HEK293 (cell line): ENCODE results near the gene C7orf57.

Experiments
- BCL11A ChIP-seq: fragments of 450-650 bp; formaldehyde crosslinking; IDR thresholded peaks from 2 replicates; pipeline ENCODE4 v1.5.1; 2016; ENCODE audit warnings: low read depth, missing biosample characterization, missing genetic modification characterization
- OVOL3 ChIP-seq: fragments of 450-650 bp; formaldehyde crosslinking; IDR thresholded peaks from 2 replicates; pipeline ENCODE4 v1.5.1; 2016; ENCODE audit warnings: missing biosample characterization, missing genetic modification characterization
- RBAK ChIP-seq: fragments of 450-650 bp; formaldehyde crosslinking; IDR thresholded peaks from 2 replicates; pipeline ENCODE4 v1.5.1; 2016; ENCODE audit warnings: missing biosample characterization, missing genetic modification characterization
- SCRT2 ChIP-seq: fragments of 450-650 bp; formaldehyde crosslinking; IDR thresholded peaks from 2 replicates; pipeline ENCODE4 v1.5.1; 2016; ENCODE audit warnings: missing biosample characterization, missing genetic modification characterization
- SP2 ChIP-seq: fragments of 450-650 bp; formaldehyde crosslinking; IDR thresholded peaks from 2 replicates; pipeline ENCODE4 v1.5.1; 2016; ENCODE audit warnings: missing biosample characterization, missing genetic modification characterization
- ZBTB1 ChIP-seq: fragments of 450-650 bp; formaldehyde crosslinking; IDR thresholded peaks from 2 replicates; pipeline ENCODE4 v1.5.1; 2016; ENCODE audit warnings: missing biosample characterization, missing genetic modification characterization
- ZFHX2 ChIP-seq: fragments of 450-650 bp; formaldehyde crosslinking; conservative IDR thresholded peaks from 2 replicates; pipeline ENCODE4 v1.5.1; 2016; ENCODE audit warnings: missing biosample characterization, missing genetic modification characterization
- ZIC2 ChIP-seq: fragments of 450-650 bp; formaldehyde crosslinking; IDR thresholded peaks from 2 replicates; pipeline ENCODE4 v1.5.1; 2016; ENCODE audit warnings: missing biosample characterization, missing genetic modification characterization
- ZNF114 ChIP-seq: fragments of 450-650 bp; formaldehyde crosslinking; IDR thresholded peaks from 2 replicates; pipeline ENCODE4 v1.5.0; 2017; ENCODE audit warnings: missing biosample characterization, missing genetic modification characterization
- ZNF138 ChIP-seq: fragments of 450-650 bp; formaldehyde crosslinking; IDR thresholded peaks from 2 replicates; pipeline ENCODE4 v1.5.1; 2016; ENCODE audit warnings: missing biosample characterization, missing genetic modification characterization, borderline replicate concordance
- ZNF146 ChIP-seq: fragments of 450-650 bp; formaldehyde crosslinking; IDR thresholded peaks from 2 replicates; pipeline ENCODE4 v1.5.1; 2016; ENCODE audit warnings: missing biosample characterization, missing genetic modification characterization
- ZNF16 ChIP-seq: fragments of 450-650 bp; formaldehyde crosslinking; IDR thresholded peaks from 2 replicates; pipeline ENCODE4 v1.5.1; 2016; ENCODE audit warnings: low read depth, missing biosample characterization, missing genetic modification characterization
- ZNF221 ChIP-seq: fragments of 450-650 bp; formaldehyde crosslinking; IDR thresholded peaks from 2 replicates; pipeline ENCODE4 v1.5.1; 2017; ENCODE audit warnings: missing biosample characterization, missing genetic modification characterization, borderline replicate concordance
- ZNF239 ChIP-seq: fragments of 450-650 bp; formaldehyde crosslinking; IDR thresholded peaks from 2 replicates; pipeline ENCODE4 v1.5.1; 2016; ENCODE audit warnings: missing biosample characterization, missing genetic modification characterization
- ZNF37A ChIP-seq: fragments of 450-650 bp; IDR thresholded peaks from 2 replicates; pipeline ENCODE4 v1.5.1; 2018; ENCODE audit warnings: missing biosample characterization, missing genetic modification characterization
- ZNF510 ChIP-seq: fragments of 450-650 bp; formaldehyde crosslinking; IDR thresholded peaks from 2 replicates; pipeline ENCODE4 v1.5.1; 2018; ENCODE audit warnings: mild to moderate bottlenecking, missing genetic modification characterization, missing biosample characterization; ENCODE audit not compliant: insufficient replicate concordance
- ZNF558 ChIP-seq: fragments of 450-650 bp; formaldehyde crosslinking; IDR thresholded peaks from 2 replicates; pipeline ENCODE4 v1.5.1; 2016; ENCODE audit warnings: missing biosample characterization, missing genetic modification characterization
- ZNF654 ChIP-seq: fragments of 450-650 bp; formaldehyde crosslinking; IDR thresholded peaks from 2 replicates; pipeline ENCODE4 v1.5.1; 2016; ENCODE audit warnings: low read depth, missing biosample characterization, missing genetic modification characterization
- ZNF664 ChIP-seq: fragments of 450-650 bp; formaldehyde crosslinking; IDR thresholded peaks from 2 replicates; pipeline ENCODE4 v1.5.1; 2016; ENCODE audit warnings: missing biosample characterization, missing genetic modification characterization
- ZNF792 ChIP-seq: fragments of 450-650 bp; formaldehyde crosslinking; IDR thresholded peaks from 2 replicates; pipeline ENCODE4 v1.5.1; 2016; ENCODE audit warnings: missing biosample characterization, missing genetic modification characterization
- TF ChIP-seq, protein P1 (sequence below): fragments of 450-650 bp; formaldehyde crosslinking; IDR thresholded peaks from 2 replicates; pipeline ENCODE4 v1.5.1; 2016; ENCODE audit warnings: missing biosample characterization, missing genetic modification characterization
- TF ChIP-seq, protein P2 (sequence below): fragments of 450-650 bp; formaldehyde crosslinking; IDR thresholded peaks from 2 replicates; pipeline ENCODE4 v1.5.1; 2016; ENCODE audit warnings: missing biosample characterization, missing genetic modification characterization
- TF ChIP-seq, protein P3 (sequence below): fragments of 450-650 bp; formaldehyde crosslinking; IDR thresholded peaks from 2 replicates; pipeline ENCODE4 v1.5.1; 2016; ENCODE audit warnings: missing biosample characterization, missing genetic modification characterization
- TF ChIP-seq, protein P4 (sequence below): fragments of 450-650 bp; formaldehyde crosslinking; IDR thresholded peaks from 2 replicates; pipeline ENCODE4 v1.5.1; 2016; ENCODE audit warnings: missing biosample characterization, missing genetic modification characterization
- TF ChIP-seq, protein P5 (sequence below): fragments of 450-650 bp; formaldehyde crosslinking; IDR thresholded peaks from 2 replicates; pipeline ENCODE4 v1.5.1; 2017; ENCODE audit warnings: missing biosample characterization, mild to moderate bottlenecking, missing genetic modification characterization, moderate library complexity
- TF ChIP-seq, protein P6 (sequence below): fragments of 450-650 bp; formaldehyde crosslinking; optimal IDR thresholded peaks from 2 replicates; pipeline ENCODE3; 2016; ENCODE audit warnings: missing biosample characterization, mild to moderate bottlenecking, missing genetic modification characterization
- TF ChIP-seq, protein P7 (sequence below): fragments of 450-650 bp; formaldehyde crosslinking; IDR thresholded peaks from 2 replicates; pipeline ENCODE4 v1.5.0; 2017; ENCODE audit warnings: missing biosample characterization, missing genetic modification characterization, borderline replicate concordance

The C7orf57 gene

DNA sequence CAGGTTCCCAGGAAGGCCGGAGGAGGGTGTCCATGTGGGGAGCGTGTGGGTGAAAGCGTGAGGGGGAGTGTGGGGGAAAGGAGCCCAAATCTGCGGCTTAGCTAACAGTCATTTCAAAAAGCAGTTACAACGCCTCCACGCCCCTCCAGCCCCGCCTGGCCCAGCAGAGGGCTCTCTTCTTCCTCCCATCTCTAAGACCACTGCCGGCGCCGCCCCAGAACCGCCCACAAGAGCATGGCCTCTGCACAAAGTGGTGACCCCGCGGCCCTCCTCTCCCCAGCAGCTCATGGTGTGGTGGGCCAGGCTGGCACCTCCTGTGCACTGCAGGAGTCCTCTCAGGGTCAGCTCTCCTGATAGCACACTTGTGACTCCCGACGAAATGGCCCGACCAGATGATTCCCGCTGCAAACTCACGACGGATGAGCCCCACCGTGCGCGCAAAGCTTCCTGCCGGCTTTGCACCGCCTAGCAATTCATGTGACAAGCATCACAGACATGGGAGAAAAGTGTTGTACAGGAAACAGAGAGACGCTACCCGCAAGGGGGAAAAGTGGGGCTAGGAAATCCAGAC, 43.5 kb upstream of the C7orf57 start (continued):
- TF ChIP-seq, protein P1, sequence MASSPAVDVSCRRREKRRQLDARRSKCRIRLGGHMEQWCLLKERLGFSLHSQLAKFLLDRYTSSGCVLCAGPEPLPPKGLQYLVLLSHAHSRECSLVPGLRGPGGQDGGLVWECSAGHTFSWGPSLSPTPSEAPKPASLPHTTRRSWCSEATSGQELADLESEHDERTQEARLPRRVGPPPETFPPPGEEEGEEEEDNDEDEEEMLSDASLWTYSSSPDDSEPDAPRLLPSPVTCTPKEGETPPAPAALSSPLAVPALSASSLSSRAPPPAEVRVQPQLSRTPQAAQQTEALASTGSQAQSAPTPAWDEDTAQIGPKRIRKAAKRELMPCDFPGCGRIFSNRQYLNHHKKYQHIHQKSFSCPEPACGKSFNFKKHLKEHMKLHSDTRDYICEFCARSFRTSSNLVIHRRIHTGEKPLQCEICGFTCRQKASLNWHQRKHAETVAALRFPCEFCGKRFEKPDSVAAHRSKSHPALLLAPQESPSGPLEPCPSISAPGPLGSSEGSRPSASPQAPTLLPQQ = no peak
- TF ChIP-seq, protein P2, sequence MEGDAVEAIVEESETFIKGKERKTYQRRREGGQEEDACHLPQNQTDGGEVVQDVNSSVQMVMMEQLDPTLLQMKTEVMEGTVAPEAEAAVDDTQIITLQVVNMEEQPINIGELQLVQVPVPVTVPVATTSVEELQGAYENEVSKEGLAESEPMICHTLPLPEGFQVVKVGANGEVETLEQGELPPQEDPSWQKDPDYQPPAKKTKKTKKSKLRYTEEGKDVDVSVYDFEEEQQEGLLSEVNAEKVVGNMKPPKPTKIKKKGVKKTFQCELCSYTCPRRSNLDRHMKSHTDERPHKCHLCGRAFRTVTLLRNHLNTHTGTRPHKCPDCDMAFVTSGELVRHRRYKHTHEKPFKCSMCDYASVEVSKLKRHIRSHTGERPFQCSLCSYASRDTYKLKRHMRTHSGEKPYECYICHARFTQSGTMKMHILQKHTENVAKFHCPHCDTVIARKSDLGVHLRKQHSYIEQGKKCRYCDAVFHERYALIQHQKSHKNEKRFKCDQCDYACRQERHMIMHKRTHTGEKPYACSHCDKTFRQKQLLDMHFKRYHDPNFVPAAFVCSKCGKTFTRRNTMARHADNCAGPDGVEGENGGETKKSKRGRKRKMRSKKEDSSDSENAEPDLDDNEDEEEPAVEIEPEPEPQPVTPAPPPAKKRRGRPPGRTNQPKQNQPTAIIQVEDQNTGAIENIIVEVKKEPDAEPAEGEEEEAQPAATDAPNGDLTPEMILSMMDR (tag by site-specific recombination) = peak; percentile 59
- TF ChIP-seq, protein P3, sequence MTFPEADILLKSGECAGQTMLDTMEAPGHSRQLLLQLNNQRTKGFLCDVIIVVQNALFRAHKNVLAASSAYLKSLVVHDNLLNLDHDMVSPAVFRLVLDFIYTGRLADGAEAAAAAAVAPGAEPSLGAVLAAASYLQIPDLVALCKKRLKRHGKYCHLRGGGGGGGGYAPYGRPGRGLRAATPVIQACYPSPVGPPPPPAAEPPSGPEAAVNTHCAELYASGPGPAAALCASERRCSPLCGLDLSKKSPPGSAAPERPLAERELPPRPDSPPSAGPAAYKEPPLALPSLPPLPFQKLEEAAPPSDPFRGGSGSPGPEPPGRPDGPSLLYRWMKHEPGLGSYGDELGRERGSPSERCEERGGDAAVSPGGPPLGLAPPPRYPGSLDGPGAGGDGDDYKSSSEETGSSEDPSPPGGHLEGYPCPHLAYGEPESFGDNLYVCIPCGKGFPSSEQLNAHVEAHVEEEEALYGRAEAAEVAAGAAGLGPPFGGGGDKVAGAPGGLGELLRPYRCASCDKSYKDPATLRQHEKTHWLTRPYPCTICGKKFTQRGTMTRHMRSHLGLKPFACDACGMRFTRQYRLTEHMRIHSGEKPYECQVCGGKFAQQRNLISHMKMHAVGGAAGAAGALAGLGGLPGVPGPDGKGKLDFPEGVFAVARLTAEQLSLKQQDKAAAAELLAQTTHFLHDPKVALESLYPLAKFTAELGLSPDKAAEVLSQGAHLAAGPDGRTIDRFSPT (tag by site-specific recombination) = peak; percentile 39; the same call in 1 of the 2 replicates
- no peak for TF ChIP-seq ZNF138
- no peak for TF ChIP-seq ZBTB1 (tag by site-specific recombination)
- no peak for TF ChIP-seq ZNF37A (tag by site-specific recombination)
- TF ChIP-seq RBAK (tag by site-specific recombination) = no peak
- TF ChIP-seq ZNF510 (tag by site-specific recombination) = no peak
- peak; percentile 57 for TF ChIP-seq ZNF654 (tag by site-specific recombination)
- TF ChIP-seq ZNF664 (tag by site-specific recombination) = no peak
- TF ChIP-seq, protein P4, sequence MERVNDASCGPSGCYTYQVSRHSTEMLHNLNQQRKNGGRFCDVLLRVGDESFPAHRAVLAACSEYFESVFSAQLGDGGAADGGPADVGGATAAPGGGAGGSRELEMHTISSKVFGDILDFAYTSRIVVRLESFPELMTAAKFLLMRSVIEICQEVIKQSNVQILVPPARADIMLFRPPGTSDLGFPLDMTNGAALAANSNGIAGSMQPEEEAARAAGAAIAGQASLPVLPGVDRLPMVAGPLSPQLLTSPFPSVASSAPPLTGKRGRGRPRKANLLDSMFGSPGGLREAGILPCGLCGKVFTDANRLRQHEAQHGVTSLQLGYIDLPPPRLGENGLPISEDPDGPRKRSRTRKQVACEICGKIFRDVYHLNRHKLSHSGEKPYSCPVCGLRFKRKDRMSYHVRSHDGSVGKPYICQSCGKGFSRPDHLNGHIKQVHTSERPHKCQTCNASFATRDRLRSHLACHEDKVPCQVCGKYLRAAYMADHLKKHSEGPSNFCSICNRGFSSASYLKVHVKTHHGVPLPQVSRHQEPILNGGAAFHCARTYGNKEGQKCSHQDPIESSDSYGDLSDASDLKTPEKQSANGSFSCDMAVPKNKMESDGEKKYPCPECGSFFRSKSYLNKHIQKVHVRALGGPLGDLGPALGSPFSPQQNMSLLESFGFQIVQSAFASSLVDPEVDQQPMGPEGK (tag by site-specific recombination) = peak; percentile 31; the same call in 1 of the 2 replicates
- TF ChIP-seq, protein P5, sequence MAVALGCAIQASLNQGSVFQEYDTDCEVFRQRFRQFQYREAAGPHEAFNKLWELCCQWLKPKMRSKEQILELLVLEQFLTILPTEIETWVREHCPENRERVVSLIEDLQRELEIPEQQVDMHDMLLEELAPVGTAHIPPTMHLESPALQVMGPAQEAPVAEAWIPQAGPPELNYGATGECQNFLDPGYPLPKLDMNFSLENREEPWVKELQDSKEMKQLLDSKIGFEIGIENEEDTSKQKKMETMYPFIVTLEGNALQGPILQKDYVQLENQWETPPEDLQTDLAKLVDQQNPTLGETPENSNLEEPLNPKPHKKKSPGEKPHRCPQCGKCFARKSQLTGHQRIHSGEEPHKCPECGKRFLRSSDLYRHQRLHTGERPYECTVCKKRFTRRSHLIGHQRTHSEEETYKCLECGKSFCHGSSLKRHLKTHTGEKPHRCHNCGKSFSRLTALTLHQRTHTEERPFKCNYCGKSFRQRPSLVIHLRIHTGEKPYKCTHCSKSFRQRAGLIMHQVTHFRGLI (tag by site-specific recombination) = peak; percentile 45; the same call in 1 of the 2 replicates
- peak; percentile 19; the same call in 1 of the 2 replicates for TF ChIP-seq SP2 (tag by site-specific recombination)
- peak; percentile 38; the same call in 1 of the 2 replicates for TF ChIP-seq ZNF16 (tag by site-specific recombination)
- TF ChIP-seq ZNF558 (tag by site-specific recombination) = no peak
- no peak for TF ChIP-seq ZNF146
- TF ChIP-seq ZNF792 (tag by site-specific recombination) = no peak
- TF ChIP-seq, protein P6, sequence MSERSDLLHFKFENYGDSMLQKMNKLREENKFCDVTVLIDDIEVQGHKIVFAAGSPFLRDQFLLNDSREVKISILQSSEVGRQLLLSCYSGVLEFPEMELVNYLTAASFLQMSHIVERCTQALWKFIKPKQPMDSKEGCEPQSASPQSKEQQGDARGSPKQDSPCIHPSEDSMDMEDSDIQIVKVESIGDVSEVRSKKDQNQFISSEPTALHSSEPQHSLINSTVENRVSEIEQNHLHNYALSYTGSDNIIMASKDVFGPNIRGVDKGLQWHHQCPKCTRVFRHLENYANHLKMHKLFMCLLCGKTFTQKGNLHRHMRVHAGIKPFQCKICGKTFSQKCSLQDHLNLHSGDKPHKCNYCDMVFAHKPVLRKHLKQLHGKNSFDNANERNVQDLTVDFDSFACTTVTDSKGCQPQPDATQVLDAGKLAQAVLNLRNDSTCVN (tag by site-specific recombination) = no peak
- no peak for TF ChIP-seq ZNF221
- TF ChIP-seq, protein P7, sequence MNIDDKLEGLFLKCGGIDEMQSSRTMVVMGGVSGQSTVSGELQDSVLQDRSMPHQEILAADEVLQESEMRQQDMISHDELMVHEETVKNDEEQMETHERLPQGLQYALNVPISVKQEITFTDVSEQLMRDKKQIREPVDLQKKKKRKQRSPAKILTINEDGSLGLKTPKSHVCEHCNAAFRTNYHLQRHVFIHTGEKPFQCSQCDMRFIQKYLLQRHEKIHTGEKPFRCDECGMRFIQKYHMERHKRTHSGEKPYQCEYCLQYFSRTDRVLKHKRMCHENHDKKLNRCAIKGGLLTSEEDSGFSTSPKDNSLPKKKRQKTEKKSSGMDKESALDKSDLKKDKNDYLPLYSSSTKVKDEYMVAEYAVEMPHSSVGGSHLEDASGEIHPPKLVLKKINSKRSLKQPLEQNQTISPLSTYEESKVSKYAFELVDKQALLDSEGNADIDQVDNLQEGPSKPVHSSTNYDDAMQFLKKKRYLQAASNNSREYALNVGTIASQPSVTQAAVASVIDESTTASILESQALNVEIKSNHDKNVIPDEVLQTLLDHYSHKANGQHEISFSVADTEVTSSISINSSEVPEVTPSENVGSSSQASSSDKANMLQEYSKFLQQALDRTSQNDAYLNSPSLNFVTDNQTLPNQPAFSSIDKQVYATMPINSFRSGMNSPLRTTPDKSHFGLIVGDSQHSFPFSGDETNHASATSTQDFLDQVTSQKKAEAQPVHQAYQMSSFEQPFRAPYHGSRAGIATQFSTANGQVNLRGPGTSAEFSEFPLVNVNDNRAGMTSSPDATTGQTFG = no peak
- TF ChIP-seq ZIC2 (tag by site-specific recombination) = peak; percentile 28
- TF ChIP-seq ZNF239 (tag by site-specific recombination) = no peak
- TF ChIP-seq ZNF114 (tag by site-specific recombination) = no peak
- TF ChIP-seq ZFHX2 (tag by site-specific recombination) = peak; percentile 83
- no peak for TF ChIP-seq BCL11A (tag by site-specific recombination)
- 0 out of 2 replicates have a peak, but pooled peaks have one; percentile 16 for TF ChIP-seq SCRT2
- TF ChIP-seq OVOL3 = no peak
